Measurements from ENCODE around the gene ABCA2. TPM values are rescaled to one million over a fixed set of nuclear protein-coding genes. Genes with fewer than 3 reads are reported as not detected.

Gene ABCA2
- total RNA-seq, 1 donor from 2014 or later, result 2.1 TPM

GRCh38 chr9:137055385-137056364, 27.6 kb upstream of the ABCA2 start:
- no peaks in the 10 kb centered on the region for H3K9me3 Mint-ChIP-seq (ENCODE audit: unreplicated experiment)

GRCh38 chr9:137054932-137055384, 26.9 kb upstream of the ABCA2 start:
- H3K27me3 Mint-ChIP-seq (ENCODE audit: unreplicated experiment), result no peaks in the 10 kb centered on the region
- H3K27ac Mint-ChIP-seq (ENCODE audit: unreplicated experiment), result no peak overlapping the region
- no peak for DNase-seq (ENCODE audit: low spot score)
- peaks cover 10% of the 10 kb centered on the region for H3K4me1 Mint-ChIP-seq (ENCODE audit: unreplicated experiment)
- H3K36me3 Mint-ChIP-seq (ENCODE audit: low read depth, unreplicated experiment), result no peaks in the 10 kb centered on the region
- no peak overlapping the region for H3K4me3 Mint-ChIP-seq (ENCODE audit: unreplicated experiment)
- H3K9me3 Mint-ChIP-seq (ENCODE audit: unreplicated experiment), result no peaks in the 10 kb centered on the region
- TF ChIP-seq CTCF (IDR thresholded peaks at IDR 0.05; ENCODE audit: unreplicated experiment), result no peak

More at GRCh38 chr9:137055385-137056364, 27.6 kb upstream of the ABCA2 start:
- Mint-ChIP-seq H3K4me3 (ENCODE audit: unreplicated experiment) (no peak overlapping the region), H3K36me3 (ENCODE audit: low read depth, unreplicated experiment) (no peaks in the 10 kb centered on the region), H3K4me1 (ENCODE audit: unreplicated experiment) (peaks cover 10% of the 10 kb centered on the region), H3K27ac (ENCODE audit: unreplicated experiment) (no peak overlapping the region), H3K27me3 (ENCODE audit: unreplicated experiment) (no peaks in the 10 kb centered on the region)
- no peak for DNase-seq (ENCODE audit: low spot score)
- TF ChIP-seq CTCF (IDR thresholded peaks at IDR 0.05; ENCODE audit: unreplicated experiment), result no peak

GRCh38 chr9:137053944-137054931, 26.2 kb upstream of the ABCA2 start, which contains the start of gene ENTPD2:
Gene ENTPD2 (minus strand): TSS chr9:137054061. CDS start chr9:137053997, 64 bp downstream.
- Mint-ChIP-seq H3K4me1 (ENCODE audit: unreplicated experiment) (peaks cover 10% of the 10 kb centered on the region), H3K4me3 (ENCODE audit: unreplicated experiment) (no peak within 1 kb of the TSS), H3K9me3 (ENCODE audit: unreplicated experiment) (no peaks in the 10 kb centered on the region), H3K27ac (ENCODE audit: unreplicated experiment) (no peak within 1 kb of the TSS), H3K36me3 (ENCODE audit: low read depth, unreplicated experiment) (no peaks in the 10 kb centered on the region), H3K27me3 (ENCODE audit: unreplicated experiment) (peaks cover 1% of the 10 kb centered on the region)
- no peak for TF ChIP-seq CTCF (IDR thresholded peaks at IDR 0.05; ENCODE audit: unreplicated experiment)
- no peak for DNase-seq (ENCODE audit: low spot score)

GRCh38 chr9:137052998-137053943, 25.2 kb upstream of the ABCA2 start:
- no peak for DNase-seq (ENCODE audit: low spot score)
- peaks cover 5% of the 10 kb centered on the region for H3K4me1 Mint-ChIP-seq (ENCODE audit: unreplicated experiment)
- H3K27ac Mint-ChIP-seq (ENCODE audit: unreplicated experiment), result no peak overlapping the region
- no peaks in the 10 kb centered on the region for H3K9me3 Mint-ChIP-seq (ENCODE audit: unreplicated experiment)
- no peak for TF ChIP-seq CTCF (IDR thresholded peaks at IDR 0.05; ENCODE audit: unreplicated experiment)
- no peak overlapping the region for H3K4me3 Mint-ChIP-seq (ENCODE audit: unreplicated experiment)
- H3K36me3 Mint-ChIP-seq (ENCODE audit: low read depth, unreplicated experiment), result no peaks in the 10 kb centered on the region
- peaks cover 1% of the 10 kb centered on the region for H3K27me3 Mint-ChIP-seq (ENCODE audit: unreplicated experiment)
